ENCODE results near the gene MT1B. TPM values are rescaled to one million over a fixed set of nuclear protein-coding genes. Genes with fewer than 3 reads are reported as not detected.

The MT1B gene
- polyA plus RNA-seq, 1 experiment = not detected

- no peak overlapping the region for H3K4me3 ChIP-seq (ENCODE audit: low read depth, low read length)
- CTCF ChIA-PET = interaction anchor here (0.6 kb wide), 1 partner anchor 59 kb away, joined by 3 read pairs; no protein-coding TSS in a partner anchor
- TF ChIP-seq CTCF (IDR thresholded peaks at IDR 0.05; ENCODE audit: low read depth, low read length) = no peak
- POLR2A ChIA-PET = interaction anchor here (4.8 kb wide), 1 partner anchor 14 kb away, joined by 201 read pairs; the partner anchor contains the start of gene MT2A
- no peaks in the 10 kb centered on the region for H3K27me3 ChIP-seq (ENCODE audit: control insufficient read depth, insufficient read depth, low read length)
- DNase-seq (ENCODE audit: low read depth, low spot score) = no peak
- H3K9me3 ChIP-seq (ENCODE audit: control insufficient read depth, insufficient read depth, low read length) = no peaks in the 10 kb centered on the region
- no peak overlapping the region for H3K27ac ChIP-seq (ENCODE audit: low read depth, low read length)
These were observed 28.0 kb upstream of the MT1B start for GRCh38 chr16:56623637-56624036.

GRCh38 chr16:56625140-56625942, 26.3 kb upstream of the MT1B start, which contains the start of gene MT1E:
Gene MT1E (plus strand): TSS chr16:56625781. CDS start chr16:56625852, 71 bp downstream.
- Histone ChIP-seq H3K27ac (ENCODE audit: low read depth, low read length) (peak within 1 kb of the TSS; percentile 78), H3K27me3 (ENCODE audit: control insufficient read depth, insufficient read depth, low read length) (no peaks in the 10 kb centered on the region), H3K4me3 (ENCODE audit: low read depth, low read length) (peak within 1 kb of the TSS; percentile 73), H3K9me3 (ENCODE audit: control insufficient read depth, insufficient read depth, low read length) (no peaks in the 10 kb centered on the region)
- DNase-seq (ENCODE audit: low read depth, low spot score) = no peak
- ChIA-PET POLR2A (interaction anchor here (0.6 to 4.8 kb wide), 22 partner anchors 9 to 174 kb away, joined by 3 to 201 read pairs (median 4); partner anchors contain the start of genes MT1F, MT1G, MT1X and MT2A), CTCF (interaction anchor here (0.6 to 1.4 kb wide), 4 partner anchors 17 to 111 kb away, joined by 3 to 7 read pairs (median 4); partner anchors contain the start of gene MT2A)
- TF ChIP-seq CTCF (IDR thresholded peaks at IDR 0.05; ENCODE audit: low read depth, low read length) = no peak

- H3K27me3 ChIP-seq (ENCODE audit: control insufficient read depth, insufficient read depth, low read length) = peaks cover under 1% of the 10 kb centered on the region
- peak overlapping the region; percentile 78 for H3K27ac ChIP-seq (ENCODE audit: low read depth, low read length)
- H3K9me3 ChIP-seq (ENCODE audit: control insufficient read depth, insufficient read depth, low read length) = no peaks in the 10 kb centered on the region
- TF ChIP-seq CTCF (IDR thresholded peaks at IDR 0.05; ENCODE audit: low read depth, low read length) = no peak
- peak overlapping the region; percentile 73 for H3K4me3 ChIP-seq (ENCODE audit: low read depth, low read length)
- POLR2A ChIA-PET = interaction anchor here (0.6 to 4.8 kb wide), 21 partner anchors 9 to 304 kb away, joined by 3 to 201 read pairs (median 4); partner anchors contain the start of genes MT1F, MT1G, MT1X and MT2A
- CTCF ChIA-PET = interaction anchor here (0.6 to 1.2 kb wide), 3 partner anchors 75 to 112 kb away, joined by 3 to 7 read pairs (median 3); no protein-coding TSS in a partner anchor
- DNase-seq (ENCODE audit: low read depth, low spot score) = no peak
These were observed 25.6 kb upstream of the MT1B start for GRCh38 chr16:56625943-56626654.

- ChIA-PET CTCF (interaction anchor here (1.1 to 1.2 kb wide), 2 partner anchors 74 to 113 kb away, joined by 3 to 7 read pairs; no protein-coding TSS in a partner anchor), POLR2A (interaction anchor here (0.7 to 4.8 kb wide), 6 partner anchors 10 to 304 kb away, joined by 3 to 201 read pairs (median 14); partner anchors contain the start of genes MT1X and MT2A)
- peak overlapping the region; percentile 73 for H3K4me3 ChIP-seq (ENCODE audit: low read depth, low read length)
- DNase-seq (ENCODE audit: low read depth, low spot score) = no peak
- TF ChIP-seq CTCF (IDR thresholded peaks at IDR 0.05; ENCODE audit: low read depth, low read length) = no peak
- H3K27ac ChIP-seq (ENCODE audit: low read depth, low read length) = peak overlapping the region; percentile 47
- H3K9me3 ChIP-seq (ENCODE audit: control insufficient read depth, insufficient read depth, low read length) = no peaks in the 10 kb centered on the region
- H3K27me3 ChIP-seq (ENCODE audit: control insufficient read depth, insufficient read depth, low read length) = peaks cover 2% of the 10 kb centered on the region
These were observed 25.0 kb upstream of the MT1B start for GRCh38 chr16:56626685-56627084.
